ENCODE results near the gene CXorf38. TPM values are rescaled to one million over a fixed set of nuclear protein-coding genes. Genes with fewer than 3 reads are reported as not detected.

The CXorf38 gene, protein sequence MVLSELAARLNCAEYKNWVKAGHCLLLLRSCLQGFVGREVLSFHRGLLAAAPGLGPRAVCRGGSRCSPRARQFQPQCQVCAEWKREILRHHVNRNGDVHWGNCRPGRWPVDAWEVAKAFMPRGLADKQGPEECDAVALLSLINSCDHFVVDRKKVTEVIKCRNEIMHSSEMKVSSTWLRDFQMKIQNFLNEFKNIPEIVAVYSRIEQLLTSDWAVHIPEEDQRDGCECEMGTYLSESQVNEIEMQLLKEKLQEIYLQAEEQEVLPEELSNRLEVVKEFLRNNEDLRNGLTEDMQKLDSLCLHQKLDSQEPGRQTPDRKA
- 21.4 and 23.2 TPM in 2 replicates for total RNA-seq

DNA sequence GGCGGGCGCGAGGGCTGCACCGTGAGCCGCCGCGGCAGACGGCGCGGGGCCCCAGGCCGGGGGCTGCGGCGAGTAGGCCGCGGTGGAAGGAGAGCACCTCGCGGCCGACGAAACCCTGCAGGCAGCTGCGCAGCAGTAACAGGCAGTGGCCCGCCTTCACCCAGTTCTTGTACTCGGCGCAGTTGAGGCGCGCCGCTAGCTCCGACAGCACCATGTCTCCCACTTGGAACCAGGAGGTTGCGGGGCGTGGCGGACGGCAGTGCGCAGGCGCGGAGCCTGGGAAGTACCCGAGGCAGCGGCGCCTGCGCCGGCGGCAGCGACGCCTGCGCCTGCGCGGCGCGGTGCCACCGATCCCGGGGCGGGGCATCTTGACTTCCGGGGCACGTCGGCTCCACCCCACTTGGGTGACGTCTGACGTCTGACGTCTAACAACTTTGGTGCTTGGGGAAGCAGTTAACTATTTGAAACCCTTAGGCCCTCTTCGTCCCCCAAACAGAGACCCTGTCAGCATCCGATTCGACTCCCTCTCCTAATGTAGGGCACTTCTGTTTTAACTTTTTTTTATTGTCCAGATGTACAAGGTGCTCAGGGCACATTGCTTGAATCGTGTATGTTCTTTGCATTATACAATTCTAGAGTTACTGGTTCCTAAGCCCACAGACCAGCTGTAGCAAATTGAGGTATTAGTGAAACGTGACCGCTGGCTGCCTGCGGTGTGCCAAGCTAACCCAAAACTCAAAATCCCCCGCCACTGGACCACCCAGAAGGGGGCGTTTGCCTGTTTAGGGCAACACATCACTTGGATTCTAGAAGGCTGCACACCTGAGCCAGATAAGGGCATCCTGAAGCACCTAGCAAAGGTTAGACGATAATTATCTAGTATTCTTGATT, at the start of gene CXorf38:
Gene CXorf38 (minus strand): TSS at position 255 of the 891 bp plus-strand sequence. CDS start 41 bp downstream, at position 214.
- TF ChIP-seq, protein P1, sequence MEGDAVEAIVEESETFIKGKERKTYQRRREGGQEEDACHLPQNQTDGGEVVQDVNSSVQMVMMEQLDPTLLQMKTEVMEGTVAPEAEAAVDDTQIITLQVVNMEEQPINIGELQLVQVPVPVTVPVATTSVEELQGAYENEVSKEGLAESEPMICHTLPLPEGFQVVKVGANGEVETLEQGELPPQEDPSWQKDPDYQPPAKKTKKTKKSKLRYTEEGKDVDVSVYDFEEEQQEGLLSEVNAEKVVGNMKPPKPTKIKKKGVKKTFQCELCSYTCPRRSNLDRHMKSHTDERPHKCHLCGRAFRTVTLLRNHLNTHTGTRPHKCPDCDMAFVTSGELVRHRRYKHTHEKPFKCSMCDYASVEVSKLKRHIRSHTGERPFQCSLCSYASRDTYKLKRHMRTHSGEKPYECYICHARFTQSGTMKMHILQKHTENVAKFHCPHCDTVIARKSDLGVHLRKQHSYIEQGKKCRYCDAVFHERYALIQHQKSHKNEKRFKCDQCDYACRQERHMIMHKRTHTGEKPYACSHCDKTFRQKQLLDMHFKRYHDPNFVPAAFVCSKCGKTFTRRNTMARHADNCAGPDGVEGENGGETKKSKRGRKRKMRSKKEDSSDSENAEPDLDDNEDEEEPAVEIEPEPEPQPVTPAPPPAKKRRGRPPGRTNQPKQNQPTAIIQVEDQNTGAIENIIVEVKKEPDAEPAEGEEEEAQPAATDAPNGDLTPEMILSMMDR (IDR thresholded peaks at IDR 0.05; ENCODE audit: insufficient read depth, low read length, poor library complexity, severe bottlenecking): no peak
- Histone ChIP-seq H3K36me3 (ENCODE audit: control insufficient read depth, insufficient read depth, low read length) (no peaks in the 10 kb centered on the region), H3K27me3 (ENCODE audit: control insufficient read depth, insufficient read depth, low read length) (no peaks in the 10 kb centered on the region), H3K4me3 (ENCODE audit: low read depth, low read length) (peak within 1 kb of the TSS; percentile 79)
- peak; percentile 54 for DNase-seq (ENCODE audit: low read depth)

DNA sequence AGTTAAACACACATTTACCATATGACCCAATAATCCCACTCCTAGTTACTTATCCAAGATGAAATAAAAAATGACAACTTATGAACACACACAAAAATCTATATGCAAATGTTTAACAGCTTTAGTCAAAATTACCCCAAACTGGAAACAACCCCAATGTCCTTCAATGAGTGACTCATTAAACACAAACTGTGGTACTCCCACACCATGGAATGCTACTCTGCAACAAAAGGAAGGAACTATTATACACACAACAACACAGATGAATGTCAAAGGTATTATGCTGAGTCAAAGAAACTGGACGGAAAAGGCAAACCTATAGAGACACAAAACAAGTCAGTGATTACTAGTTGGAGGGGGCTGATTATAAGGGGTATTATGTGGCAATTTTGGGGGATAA, 47.4 kb upstream of the CXorf38 start:
- no peak for DNase-seq (ENCODE audit: low read depth)
- Histone ChIP-seq H3K4me3 (ENCODE audit: low read depth, low read length) (no peak overlapping the region), H3K36me3 (ENCODE audit: control insufficient read depth, insufficient read depth, low read length) (no peaks in the 10 kb centered on the region), H3K27me3 (ENCODE audit: control insufficient read depth, insufficient read depth, low read length) (no peaks in the 10 kb centered on the region)
- TF ChIP-seq, protein P1 (IDR thresholded peaks at IDR 0.05; ENCODE audit: insufficient read depth, low read length, poor library complexity, severe bottlenecking): no peak

DNA sequence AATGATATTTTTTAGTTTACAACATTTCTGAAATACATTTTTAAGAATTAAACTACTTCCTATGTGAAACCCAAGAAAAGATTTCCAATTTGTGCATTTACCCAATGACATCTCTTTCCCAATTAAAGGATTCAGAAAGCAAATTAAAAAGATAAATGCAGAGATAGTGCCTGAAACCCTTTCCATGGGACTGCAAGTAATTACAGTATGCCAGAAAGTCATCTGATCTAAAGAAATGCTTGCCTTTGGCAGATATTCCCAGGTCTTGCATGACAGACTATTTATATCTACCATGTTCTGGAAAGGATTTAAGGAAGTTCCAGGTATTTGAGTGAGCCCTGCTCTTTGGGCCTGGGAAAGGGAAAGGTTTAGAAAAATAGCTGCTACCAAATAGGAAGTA, 41.6 kb upstream of the CXorf38 start:
- TF ChIP-seq, protein P1 (IDR thresholded peaks at IDR 0.05; ENCODE audit: insufficient read depth, low read length, poor library complexity, severe bottlenecking): no peak
- no peaks in the 10 kb centered on the region for H3K36me3 ChIP-seq (ENCODE audit: control insufficient read depth, insufficient read depth, low read length)

DNA sequence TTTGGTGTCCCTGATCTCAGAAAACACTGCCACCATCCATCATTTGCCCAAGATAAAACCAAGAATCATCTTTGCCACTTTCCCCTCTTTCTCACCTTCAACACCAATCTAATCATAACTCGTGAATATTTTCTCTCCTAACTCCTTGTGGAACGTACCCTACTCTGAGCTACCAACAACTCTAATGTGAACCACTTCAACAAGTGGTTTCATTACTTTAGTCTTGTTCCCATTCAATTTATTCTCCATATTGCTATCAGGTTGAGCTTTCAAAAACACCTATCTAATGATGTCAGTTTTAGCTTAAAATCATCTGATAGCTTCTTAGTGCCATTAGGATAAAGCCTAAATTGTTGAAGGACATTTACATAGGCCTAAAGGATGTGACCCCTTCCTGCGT, 39.8 kb upstream of the CXorf38 start:
- no peak for DNase-seq (ENCODE audit: low read depth)
- Histone ChIP-seq H3K36me3 (ENCODE audit: control insufficient read depth, insufficient read depth, low read length) (no peaks in the 10 kb centered on the region), H3K4me3 (ENCODE audit: low read depth, low read length) (no peak overlapping the region), H3K27me3 (ENCODE audit: control insufficient read depth, insufficient read depth, low read length) (no peaks in the 10 kb centered on the region)
- TF ChIP-seq, protein P1 (IDR thresholded peaks at IDR 0.05; ENCODE audit: insufficient read depth, low read length, poor library complexity, severe bottlenecking): no peak

More for the DNA sequence above, 41.6 kb upstream of the CXorf38 start:
- no peak overlapping the region for H3K4me3 ChIP-seq (ENCODE audit: low read depth, low read length)
- no peak for DNase-seq (ENCODE audit: low read depth)
- H3K27me3 ChIP-seq (ENCODE audit: control insufficient read depth, insufficient read depth, low read length): no peaks in the 10 kb centered on the region

DNA sequence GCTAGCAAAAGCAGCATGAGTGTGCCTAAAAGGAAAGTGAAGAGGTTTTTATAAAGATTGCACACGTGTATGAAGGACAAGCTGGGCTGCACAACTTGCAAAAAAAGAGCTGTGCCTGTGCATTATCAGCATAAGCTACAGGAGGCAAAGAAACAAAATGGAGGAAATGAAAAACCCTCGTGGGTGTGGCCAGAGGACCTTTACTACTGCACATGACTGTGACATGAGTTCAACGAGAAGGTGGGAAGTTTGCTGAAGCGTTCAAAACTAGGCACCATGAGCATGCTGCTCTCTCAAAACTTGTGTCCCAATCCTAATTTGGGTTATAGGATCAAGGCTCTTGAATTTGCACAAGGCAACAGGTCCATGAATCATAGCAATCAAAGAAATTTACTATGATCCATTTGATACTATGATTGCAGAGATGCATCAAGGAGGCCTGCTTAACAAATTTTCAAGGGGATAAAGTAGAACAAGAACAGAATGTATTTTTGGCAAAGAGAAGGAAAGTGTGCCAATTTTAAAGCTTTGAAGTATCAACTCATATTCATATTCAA, 38.1 kb upstream of the CXorf38 start:
- Histone ChIP-seq H3K36me3 (ENCODE audit: control insufficient read depth, insufficient read depth, low read length) (no peaks in the 10 kb centered on the region), H3K27me3 (ENCODE audit: control insufficient read depth, insufficient read depth, low read length) (no peaks in the 10 kb centered on the region), H3K4me3 (ENCODE audit: low read depth, low read length) (no peak overlapping the region)
- DNase-seq (ENCODE audit: low read depth): no peak
- TF ChIP-seq, protein P1 (IDR thresholded peaks at IDR 0.05; ENCODE audit: insufficient read depth, low read length, poor library complexity, severe bottlenecking): no peak

Data from kidney epithelial cell (primary cell).